GM12878 (cell line): Measurements from ENCODE around the gene RPL9. TPM values are rescaled to one million over a fixed set of nuclear protein-coding genes. Genes with fewer than 3 reads are reported as not detected.

Experiments used
- BRCA1 ChIP-seq: IDR thresholded peaks from 2 replicates; pipeline ENCODE4 v1.6.1; 2011; ENCODE audit warnings: low read depth, low read length, improper control_type of control experiment
- CBFB ChIP-seq: IDR thresholded peaks from 2 replicates; pipeline ENCODE4 v1.6.1; 2016; ENCODE audit warnings: antibody characterized with exemption, low read depth
- CHD2 ChIP-seq: IDR thresholded peaks from 2 replicates; pipeline ENCODE4 v1.6.1; 2011; ENCODE audit warnings: low read depth, low read length, improper control_type of control experiment, borderline replicate concordance
- ESRRA ChIP-seq: IDR thresholded peaks from 2 replicates; pipeline ENCODE4 v1.6.1; 2012; ENCODE audit warnings: mild to moderate bottlenecking, low read length, improper control_type of control experiment
- GATAD2B ChIP-seq: fragments of 450-650 bp; conservative IDR thresholded peaks from 2 replicates; pipeline ENCODE4 v1.6.1; 2017; ENCODE audit warnings: low read depth, mild to moderate bottlenecking, moderate library complexity
- IKZF1 ChIP-seq: fragments of 450-650 bp; conservative IDR thresholded peaks from 2 replicates; pipeline ENCODE4 v1.6.1; 2017; ENCODE audit warnings: antibody characterized with exemption, mild to moderate bottlenecking
- IRF4 ChIP-seq: IDR thresholded peaks from 2 replicates; pipeline ENCODE4 v1.6.1; 2011; ENCODE audit warnings: low read depth, low read length
- KLF5 ChIP-seq: fragments of 450-650 bp; IDR thresholded peaks from 2 replicates; pipeline ENCODE4 v1.6.1; 2014; ENCODE audit warnings: mild to moderate bottlenecking; ENCODE audit not compliant: partially characterized antibody
- MXI1 ChIP-seq: fragments of 150-350 bp; IDR thresholded peaks from 2 replicates; pipeline ENCODE4 v1.6.1; 2011; ENCODE audit warnings: low read depth, mild to moderate bottlenecking, inconsistent platforms, low read length, improper control_type of control experiment
- NFIC ChIP-seq: IDR thresholded peaks from 2 replicates; pipeline ENCODE4 v1.6.1; 2012; ENCODE audit warnings: low read depth, mild to moderate bottlenecking, inconsistent platforms, low read length, moderate library complexity
- POLR2AphosphoS2 ChIP-seq: IDR thresholded peaks from 2 replicates; pipeline ENCODE4 v1.6.1; 2011; ENCODE audit warnings: low read depth, mild to moderate bottlenecking, low read length, improper control_type of control experiment, moderate library complexity
- POLR2AphosphoS5 ChIP-seq: IDR thresholded peaks from 2 replicates; pipeline ENCODE4 v1.6.1; 2011; ENCODE audit warnings: mild to moderate bottlenecking, low read length, inconsistent platforms
- SIN3A ChIP-seq: IDR thresholded peaks from 2 replicates; pipeline ENCODE4 v1.6.1; 2012; ENCODE audit warnings: low read depth, low read length, improper control_type of control experiment
- SPI1 ChIP-seq: IDR thresholded peaks from 2 replicates; pipeline ENCODE4 v1.6.1; 2011; ENCODE audit warnings: low read depth, mild to moderate bottlenecking, low read length, moderate library complexity, borderline replicate concordance; ENCODE audit not compliant: insufficient read depth
- SRF ChIP-seq, 2 experiments: IDR thresholded peaks; 2 replicates each; pipeline ENCODE4 v1.6.1; 2011; ENCODE audit warnings: low read depth in 2 of 2, low read length in 2 of 2, mild to moderate bottlenecking in 1 of 2, moderate library complexity in 1 of 2
- TCF3 ChIP-seq: IDR thresholded peaks from 2 replicates; pipeline ENCODE4 v1.6.1; 2012; ENCODE audit warnings: low read depth, mild to moderate bottlenecking, low read length, borderline replicate concordance; ENCODE audit not compliant: insufficient read depth
- YY1 ChIP-seq: IDR thresholded peaks from 2 replicates; pipeline ENCODE4 v1.6.1; 2011; ENCODE audit warnings: low read depth, mild to moderate bottlenecking, low read length
- ZSCAN29 ChIP-seq: fragments of 450-650 bp; IDR thresholded peaks from 2 replicates; pipeline ENCODE4 v1.6.1; 2017; ENCODE audit warnings: mild to moderate bottlenecking, moderate library complexity
- polyA plus RNA-seq, 11 experiments: library from polyadenylated mRNA; depleted of rRNA in 4 of 11; unstranded in 6 of 11; stranded (reverse) in 5 of 11; fragments of >200 nt; fragmentation: Nextera tagmentation in 4 of 11; fragmentation: Illumina TruSeq in 1 of 11; extraction: Ambion mirVana in 4 of 11; extraction: Trizol in 1 of 11; gene quantifications; 1 replicate in 1 of 11; 2 replicates in 10 of 11; pipeline versions ENCODE4 v1.2.1 to v1.2.3, GENCODE V29; 2011 to 2016; ENCODE audit warnings: inconsistent platforms in 2 of 11, missing spikeins in 2 of 11, low read depth in 1 of 11
- total RNA-seq, 4 experiments: library from RNA; depleted of rRNA in 3 of 4; stranded (reverse); fragments of >200 nt in 3 of 4; fragmentation: Illumina TruSeq in 1 of 4; extraction: Trizol in 1 of 4; gene quantifications; 2 replicates each; pipeline versions ENCODE4 v1.2.1 to v1.2.3, GENCODE V29; 2013 to 2021
- TF ChIP-seq, protein P1 (sequence below): fragments of 450-650 bp; conservative IDR thresholded peaks from 2 replicates; pipeline ENCODE4 v1.6.1; 2017; ENCODE audit warnings: mild to moderate bottlenecking, moderate library complexity
- TF ChIP-seq, protein P2 (sequence below): fragments of 450-650 bp; IDR thresholded peaks from 2 replicates; pipeline ENCODE4 v1.6.1; 2017; ENCODE audit warnings: borderline replicate concordance
- TF ChIP-seq, protein P3 (sequence below): fragments of 150-350 bp; IDR thresholded peaks from 2 replicates; pipeline ENCODE4 v1.6.1; 2014; ENCODE audit warnings: mild to moderate bottlenecking, low read depth, low read length
- TF ChIP-seq, protein P4 (sequence below): IDR thresholded peaks from 2 replicates; pipeline ENCODE4 v1.6.1; 2012; ENCODE audit warnings: low read depth, low read length, improper control_type of control experiment

RPL9 gene
- total and polyA plus RNA-seq, 10 of the 15 experiments (the other 5 are each of a cell fraction or from before 2014, with no cell fraction given): 1,006 to 4,767 (median 2,910) TPM

DNA sequence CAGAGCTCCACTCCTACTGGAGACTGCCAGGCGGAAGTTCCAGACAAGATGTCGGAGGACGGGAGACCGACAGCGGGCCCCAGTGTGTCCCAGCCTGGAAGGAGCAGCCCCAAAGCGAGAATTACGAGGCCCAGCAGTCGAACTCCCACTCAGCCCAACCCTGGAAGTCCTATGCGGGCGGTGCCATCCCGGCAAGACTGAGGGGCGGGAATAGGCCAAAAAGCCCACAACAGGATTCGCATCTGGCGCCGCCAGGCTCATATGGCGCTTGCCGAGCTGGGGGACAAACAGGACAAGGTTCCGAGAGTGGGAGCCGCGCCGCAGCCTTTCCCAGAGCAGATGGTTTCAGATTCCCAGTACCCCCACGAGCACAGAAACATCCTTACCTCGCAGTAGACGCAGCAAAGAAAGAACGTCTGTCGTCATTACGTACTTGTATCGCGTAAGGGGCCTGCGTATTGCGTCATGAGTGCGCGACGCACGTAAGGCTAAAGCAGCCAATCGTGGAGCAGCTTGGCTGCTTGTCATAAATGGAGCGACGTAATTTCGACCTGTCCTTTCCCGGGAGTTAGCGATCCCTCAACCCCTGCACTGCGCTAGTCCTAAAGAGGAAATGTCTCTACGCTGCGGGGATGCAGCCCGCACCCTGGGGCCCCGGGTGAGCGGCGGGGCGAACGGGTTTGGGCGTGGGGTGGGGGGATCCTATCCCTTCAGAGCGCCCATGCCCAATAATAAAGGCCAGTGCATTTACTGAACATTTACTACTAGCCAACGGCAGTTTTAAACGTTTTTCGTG lies at the start of gene RPL9, which contains the start of gene LIAS (continued):
- TF ChIP-seq POLR2AphosphoS2 (peak; percentile 98), ZSCAN29 (peak; percentile 66; the same call in 1 of the 2 replicates), NFIC (peak; percentile 56; the same call in 1 of the 2 replicates), TCF3 (0 out of 2 replicates have a peak, but pooled peaks have one; percentile 37), YY1 (peak; percentile 74; the same call in 1 of the 2 replicates), ESRRA (peak; percentile 10; the same call in 1 of the 2 replicates), CHD2 (peak; percentile 74; the same call in 1 of the 2 replicates), SIN3A (peak; percentile 74; the same call in 1 of the 2 replicates), KLF5 (peak; percentile 57), SRF (IDR thresholded peaks at IDR 0.05; ENCODE audit: low read depth in 2 of 2, low read length in 2 of 2) (peak in 1 of 2 experiments; percentile 82; a peak in 2 of 4 replicates), GATAD2B (peak; percentile 50; the same call in 1 of the 2 replicates), IKZF1 (peak; percentile 77), SPI1 (no peak), POLR2AphosphoS5 (peak; percentile 100), BRCA1 (0 out of 2 replicates have a peak, but pooled peaks have one; percentile 9), MXI1 (peak; percentile 92), IRF4 (peak; percentile 63; the same call in 1 of the 2 replicates), CBFB (peak; percentile 93)
- TF ChIP-seq, protein P1, sequence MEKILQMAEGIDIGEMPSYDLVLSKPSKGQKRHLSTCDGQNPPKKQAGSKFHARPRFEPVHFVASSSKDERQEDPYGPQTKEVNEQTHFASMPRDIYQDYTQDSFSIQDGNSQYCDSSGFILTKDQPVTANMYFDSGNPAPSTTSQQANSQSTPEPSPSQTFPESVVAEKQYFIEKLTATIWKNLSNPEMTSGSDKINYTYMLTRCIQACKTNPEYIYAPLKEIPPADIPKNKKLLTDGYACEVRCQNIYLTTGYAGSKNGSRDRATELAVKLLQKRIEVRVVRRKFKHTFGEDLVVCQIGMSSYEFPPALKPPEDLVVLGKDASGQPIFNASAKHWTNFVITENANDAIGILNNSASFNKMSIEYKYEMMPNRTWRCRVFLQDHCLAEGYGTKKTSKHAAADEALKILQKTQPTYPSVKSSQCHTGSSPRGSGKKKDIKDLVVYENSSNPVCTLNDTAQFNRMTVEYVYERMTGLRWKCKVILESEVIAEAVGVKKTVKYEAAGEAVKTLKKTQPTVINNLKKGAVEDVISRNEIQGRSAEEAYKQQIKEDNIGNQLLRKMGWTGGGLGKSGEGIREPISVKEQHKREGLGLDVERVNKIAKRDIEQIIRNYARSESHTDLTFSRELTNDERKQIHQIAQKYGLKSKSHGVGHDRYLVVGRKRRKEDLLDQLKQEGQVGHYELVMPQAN: peak; percentile 73
- TF ChIP-seq, protein P2, sequence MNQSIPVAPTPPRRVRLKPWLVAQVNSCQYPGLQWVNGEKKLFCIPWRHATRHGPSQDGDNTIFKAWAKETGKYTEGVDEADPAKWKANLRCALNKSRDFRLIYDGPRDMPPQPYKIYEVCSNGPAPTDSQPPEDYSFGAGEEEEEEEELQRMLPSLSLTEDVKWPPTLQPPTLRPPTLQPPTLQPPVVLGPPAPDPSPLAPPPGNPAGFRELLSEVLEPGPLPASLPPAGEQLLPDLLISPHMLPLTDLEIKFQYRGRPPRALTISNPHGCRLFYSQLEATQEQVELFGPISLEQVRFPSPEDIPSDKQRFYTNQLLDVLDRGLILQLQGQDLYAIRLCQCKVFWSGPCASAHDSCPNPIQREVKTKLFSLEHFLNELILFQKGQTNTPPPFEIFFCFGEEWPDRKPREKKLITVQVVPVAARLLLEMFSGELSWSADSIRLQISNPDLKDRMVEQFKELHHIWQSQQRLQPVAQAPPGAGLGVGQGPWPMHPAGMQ: no peak
- TF ChIP-seq, protein P3, sequence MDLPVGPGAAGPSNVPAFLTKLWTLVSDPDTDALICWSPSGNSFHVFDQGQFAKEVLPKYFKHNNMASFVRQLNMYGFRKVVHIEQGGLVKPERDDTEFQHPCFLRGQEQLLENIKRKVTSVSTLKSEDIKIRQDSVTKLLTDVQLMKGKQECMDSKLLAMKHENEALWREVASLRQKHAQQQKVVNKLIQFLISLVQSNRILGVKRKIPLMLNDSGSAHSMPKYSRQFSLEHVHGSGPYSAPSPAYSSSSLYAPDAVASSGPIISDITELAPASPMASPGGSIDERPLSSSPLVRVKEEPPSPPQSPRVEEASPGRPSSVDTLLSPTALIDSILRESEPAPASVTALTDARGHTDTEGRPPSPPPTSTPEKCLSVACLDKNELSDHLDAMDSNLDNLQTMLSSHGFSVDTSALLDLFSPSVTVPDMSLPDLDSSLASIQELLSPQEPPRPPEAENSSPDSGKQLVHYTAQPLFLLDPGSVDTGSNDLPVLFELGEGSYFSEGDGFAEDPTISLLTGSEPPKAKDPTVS: no peak
- TF ChIP-seq, protein P4, sequence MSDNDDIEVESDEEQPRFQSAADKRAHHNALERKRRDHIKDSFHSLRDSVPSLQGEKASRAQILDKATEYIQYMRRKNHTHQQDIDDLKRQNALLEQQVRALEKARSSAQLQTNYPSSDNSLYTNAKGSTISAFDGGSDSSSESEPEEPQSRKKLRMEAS: peak; percentile 86
